Gastroesophageal sphincter (tissue), 3 donors: ENCODE data around the gene CRELD2.

Source experiments
- EP300 ChIP-seq: sonication (generic); formaldehyde crosslinking; IDR thresholded peaks from one replicate; pipeline ENCODE4 v1.6.1; 2017; ENCODE audit warnings: antibody characterized with exemption, mild to moderate bottlenecking
- POLR2A ChIP-seq, 2 donors: fragments of 450-650 bp; IDR thresholded peaks; one replicate each; pipeline ENCODE4 v1.6.1; 2017; ENCODE audit warnings: antibody characterized with exemption in 2 of 2, mild to moderate bottlenecking in 2 of 2, moderate library complexity in 1 of 2
- POLR2AphosphoS5 ChIP-seq: sonication (generic); formaldehyde crosslinking; IDR thresholded peaks from one replicate; pipeline ENCODE4 v1.6.1; 2017; ENCODE audit warnings: antibody characterized with exemption
- TF ChIP-seq, protein P1 (sequence below), 4 experiments: fragments of 200-600 bp in 2 of 4; fragments of 450-650 bp in 2 of 4; sonication (generic) in 1 of 4; IDR thresholded peaks; one replicate each; pipeline ENCODE4 v1.5.1; 2017 to 2019; ENCODE audit warnings: antibody characterized with exemption in 4 of 4, mild to moderate bottlenecking in 2 of 4, moderate library complexity in 2 of 4

DNA sequence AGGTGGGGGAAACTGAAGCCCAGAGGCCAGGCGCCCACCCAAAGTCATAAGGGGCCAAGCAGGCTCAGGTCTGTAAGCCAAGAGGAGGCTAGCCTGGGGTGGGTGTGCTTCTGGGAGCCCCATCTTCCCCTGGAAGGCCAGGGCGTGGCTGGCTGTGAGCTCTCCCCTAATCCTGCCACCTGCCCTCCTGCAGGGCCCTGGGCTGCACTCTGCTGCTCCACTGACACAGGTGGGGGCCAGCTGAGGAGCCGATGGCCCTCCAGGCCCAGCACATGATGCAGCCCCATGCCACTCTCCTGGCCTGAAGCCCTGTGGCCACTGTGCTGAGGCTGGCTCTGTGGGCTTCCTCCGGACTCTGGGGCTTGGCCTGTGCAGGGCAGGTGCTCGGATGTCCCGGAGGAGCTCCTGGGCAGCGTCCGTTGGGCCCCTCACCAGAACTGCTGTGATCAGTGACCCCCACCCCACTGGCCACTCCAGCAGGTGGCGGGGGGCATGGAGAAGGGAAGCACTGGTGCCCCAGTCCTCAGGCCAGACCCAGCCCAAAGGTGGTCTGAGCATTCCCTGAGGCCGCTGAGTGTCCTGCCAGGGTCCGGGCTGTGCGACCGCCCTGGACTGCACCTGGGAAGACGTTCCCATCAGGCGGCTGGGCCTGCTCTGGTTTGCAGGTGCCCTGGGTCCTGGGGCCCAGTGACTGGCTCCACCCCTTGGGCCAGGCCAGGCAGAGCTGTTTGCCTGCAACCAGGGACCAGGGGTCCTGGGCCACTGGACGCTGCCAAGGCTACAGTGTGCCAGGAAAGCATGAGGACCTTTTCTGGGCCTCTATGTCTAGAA lies 50.6 kb downstream of the CRELD2 start:
- TF ChIP-seq, protein P1, sequence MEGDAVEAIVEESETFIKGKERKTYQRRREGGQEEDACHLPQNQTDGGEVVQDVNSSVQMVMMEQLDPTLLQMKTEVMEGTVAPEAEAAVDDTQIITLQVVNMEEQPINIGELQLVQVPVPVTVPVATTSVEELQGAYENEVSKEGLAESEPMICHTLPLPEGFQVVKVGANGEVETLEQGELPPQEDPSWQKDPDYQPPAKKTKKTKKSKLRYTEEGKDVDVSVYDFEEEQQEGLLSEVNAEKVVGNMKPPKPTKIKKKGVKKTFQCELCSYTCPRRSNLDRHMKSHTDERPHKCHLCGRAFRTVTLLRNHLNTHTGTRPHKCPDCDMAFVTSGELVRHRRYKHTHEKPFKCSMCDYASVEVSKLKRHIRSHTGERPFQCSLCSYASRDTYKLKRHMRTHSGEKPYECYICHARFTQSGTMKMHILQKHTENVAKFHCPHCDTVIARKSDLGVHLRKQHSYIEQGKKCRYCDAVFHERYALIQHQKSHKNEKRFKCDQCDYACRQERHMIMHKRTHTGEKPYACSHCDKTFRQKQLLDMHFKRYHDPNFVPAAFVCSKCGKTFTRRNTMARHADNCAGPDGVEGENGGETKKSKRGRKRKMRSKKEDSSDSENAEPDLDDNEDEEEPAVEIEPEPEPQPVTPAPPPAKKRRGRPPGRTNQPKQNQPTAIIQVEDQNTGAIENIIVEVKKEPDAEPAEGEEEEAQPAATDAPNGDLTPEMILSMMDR (IDR thresholded peaks at IDR 0.05): no peak
- TF ChIP-seq EP300 (no peak), POLR2A (IDR thresholded peaks at IDR 0.05) (no peak), POLR2AphosphoS5 (no peak)
